Mucosa of stomach (tissue), 1 donor: ENCODE data around the gene AK9.
A peak's percentile ranks its signal among the peaks of the same experiment; 100 is the strongest.
"Not testable (repeated sequence)": the region's sequence is repeated elsewhere in the genome, so short reads cannot be mapped to it uniquely, and the experiment has no call there.

Experiments
- H3K27me3 ChIP-seq: one replicate; pipeline ENCODE4 v1.7.0; 2013; ENCODE audit warnings: mild to moderate bottlenecking, low read length; ENCODE audit not compliant: control insufficient read depth, insufficient read depth
- H3K36me3 ChIP-seq: one replicate; pipeline ENCODE4 v1.7.0; 2013; ENCODE audit warnings: low read length; ENCODE audit not compliant: control insufficient read depth, insufficient read depth
- H3K4me1 ChIP-seq: one replicate; pipeline ENCODE4 v1.7.0; 2013; ENCODE audit warnings: mild to moderate bottlenecking, low read length; ENCODE audit not compliant: control insufficient read depth, insufficient read depth
- H3K4me3 ChIP-seq: one replicate; pipeline ENCODE4 v1.7.0; 2013; ENCODE audit warnings: low read length
- H3K9ac ChIP-seq: one replicate; pipeline ENCODE4 v1.7.0; 2013; ENCODE audit warnings: mild to moderate bottlenecking, low read length, moderate library complexity
- H3K9me3 ChIP-seq: one replicate; pipeline ENCODE4 v1.7.0; 2013; ENCODE audit warnings: mild to moderate bottlenecking, low read length, moderate library complexity; ENCODE audit not compliant: control insufficient read depth
- donor health status: Pancreatic carcinoma.

The AK9 gene

GRCh38 chr6:109690737-109691621, at the start of gene AK9, which contains the start of gene FIG4:
Gene AK9, minus strand, starts transcription at chr6:109691202. Its CDS starts 15,457 bp downstream, at chr6:109675745.
Gene FIG4, plus strand, starts transcription at chr6:109691296. Its CDS starts 140 bp downstream, at chr6:109691436.
- Histone ChIP-seq H3K4me1 (peaks cover 11% of the 10 kb centered on the region), H3K9ac (peak within 1 kb of the TSS; percentile 92), H3K27me3 (no peaks in the 10 kb centered on the region), H3K9me3 (no peaks in the 10 kb centered on the region), H3K36me3 (no peaks in the 10 kb centered on the region), H3K4me3 (peak within 1 kb of the TSS; percentile 94)

GRCh38 chr6:109740787-109741186, 49.8 kb upstream of the AK9 start:
- no peak overlapping the region for H3K4me3 ChIP-seq
- no peaks in the 10 kb centered on the region for H3K9me3 ChIP-seq
- no peaks in the 10 kb centered on the region for H3K27me3 ChIP-seq
- no peak overlapping the region for H3K9ac ChIP-seq
- H3K4me1 ChIP-seq: no peaks in the 10 kb centered on the region
- no peaks in the 10 kb centered on the region for H3K36me3 ChIP-seq

GRCh38 chr6:109739686-109740085, 48.7 kb upstream of the AK9 start:
- no peaks in the 10 kb centered on the region for H3K9me3 ChIP-seq
- H3K4me1 ChIP-seq: no peaks in the 10 kb centered on the region
- no peak overlapping the region for H3K9ac ChIP-seq
- no peaks in the 10 kb centered on the region for H3K27me3 ChIP-seq
- no peaks in the 10 kb centered on the region for H3K36me3 ChIP-seq
- H3K4me3 ChIP-seq: no peak overlapping the region

- Histone ChIP-seq H3K9ac (no peak overlapping the region), H3K27me3 (no peaks in the 10 kb centered on the region), H3K36me3 (no peaks in the 10 kb centered on the region), H3K4me1 (no peaks in the 10 kb centered on the region), H3K4me3 (no peak overlapping the region), H3K9me3 (no peaks in the 10 kb centered on the region)
Measured at GRCh38 chr6:109738667-109739066, 47.7 kb upstream of the AK9 start.

GRCh38 chr6:109738255-109738654, 47.3 kb upstream of the AK9 start:
- no peak overlapping the region for H3K4me3 ChIP-seq
- H3K27me3 ChIP-seq: no peaks in the 10 kb centered on the region
- no peaks in the 10 kb centered on the region for H3K9me3 ChIP-seq
- no peak overlapping the region for H3K9ac ChIP-seq
- no peaks in the 10 kb centered on the region for H3K4me1 ChIP-seq
- H3K36me3 ChIP-seq: no peaks in the 10 kb centered on the region

- Histone ChIP-seq H3K27me3 (no peaks in the 10 kb centered on the region), H3K4me3 (no peak overlapping the region), H3K9me3 (no peaks in the 10 kb centered on the region), H3K4me1 (no peaks in the 10 kb centered on the region), H3K36me3 (no peaks in the 10 kb centered on the region), H3K9ac (no peak overlapping the region)
Measured at GRCh38 chr6:109736273-109737025, 45.4 kb upstream of the AK9 start.

GRCh38 chr6:109725250-109725649, 34.2 kb upstream of the AK9 start:
- not testable (repeated sequence) for H3K4me3 ChIP-seq, H3K36me3 ChIP-seq, H3K9ac ChIP-seq

GRCh38 chr6:109722564-109723254, 31.7 kb upstream of the AK9 start:
- H3K27me3 ChIP-seq: no peaks in the 10 kb centered on the region
- no peak overlapping the region for H3K9ac ChIP-seq
- H3K4me1 ChIP-seq: no peaks in the 10 kb centered on the region
- no peaks in the 10 kb centered on the region for H3K9me3 ChIP-seq
- no peak overlapping the region for H3K4me3 ChIP-seq
- no peaks in the 10 kb centered on the region for H3K36me3 ChIP-seq

More at GRCh38 chr6:109725250-109725649, 34.2 kb upstream of the AK9 start:
- H3K9me3 ChIP-seq, H3K4me1 ChIP-seq, H3K27me3 ChIP-seq: not testable (repeated sequence)

- no peaks in the 10 kb centered on the region for H3K36me3 ChIP-seq
- no peaks in the 10 kb centered on the region for H3K4me1 ChIP-seq
- no peak overlapping the region for H3K9ac ChIP-seq
- H3K27me3 ChIP-seq: no peaks in the 10 kb centered on the region
- no peaks in the 10 kb centered on the region for H3K9me3 ChIP-seq
- H3K4me3 ChIP-seq: no peak overlapping the region
Measured at GRCh38 chr6:109722011-109722410, 31.0 kb upstream of the AK9 start.

GRCh38 chr6:109720311-109720710, 29.3 kb upstream of the AK9 start:
- Histone ChIP-seq H3K4me3 (no peak overlapping the region), H3K9me3 (no peaks in the 10 kb centered on the region), H3K36me3 (no peaks in the 10 kb centered on the region), H3K4me1 (no peaks in the 10 kb centered on the region), H3K27me3 (no peaks in the 10 kb centered on the region), H3K9ac (no peak overlapping the region)

- H3K36me3 ChIP-seq: no peaks in the 10 kb centered on the region
- H3K4me1 ChIP-seq: no peaks in the 10 kb centered on the region
Measured at GRCh38 chr6:109718991-109719390, 28.0 kb upstream of the AK9 start.

GRCh38 chr6:109717971-109718370, 27.0 kb upstream of the AK9 start:
- Histone ChIP-seq H3K4me1 (no peaks in the 10 kb centered on the region), H3K4me3 (no peak overlapping the region), H3K27me3 (no peaks in the 10 kb centered on the region), H3K36me3 (no peaks in the 10 kb centered on the region), H3K9me3 (no peaks in the 10 kb centered on the region), H3K9ac (no peak overlapping the region)

More at GRCh38 chr6:109718991-109719390, 28.0 kb upstream of the AK9 start:
- Histone ChIP-seq H3K4me3 (no peak overlapping the region), H3K27me3 (no peaks in the 10 kb centered on the region), H3K9me3 (no peaks in the 10 kb centered on the region), H3K9ac (no peak overlapping the region)
